Left renal pelvis (tissue), 4 donors: ENCODE measurements around the gene ZNF10. TPM values are rescaled to one million over a fixed set of nuclear protein-coding genes. Genes with fewer than 3 reads are reported as not detected.

Experiments used
- DNase-seq, 4 donors: peaks; one replicate each; pipeline ENCODE4 v3.0.0-alpha.2; 2013; ENCODE audit warnings: low read depth in 4 of 4, low spot score in 3 of 4
- polyA plus RNA-seq, 4 donors: library from polyadenylated mRNA; unstranded; fragments of 120-200 nt; gene quantifications; one replicate each; pipeline ENCODE4 v1.2.1, GENCODE V29; 2013; ENCODE audit not compliant: insufficient read length in 4 of 4

Gene ZNF10
- polyA plus RNA-seq, 4 donors, result 14.3 to 26.9 (median 23.7) TPM

DNA sequence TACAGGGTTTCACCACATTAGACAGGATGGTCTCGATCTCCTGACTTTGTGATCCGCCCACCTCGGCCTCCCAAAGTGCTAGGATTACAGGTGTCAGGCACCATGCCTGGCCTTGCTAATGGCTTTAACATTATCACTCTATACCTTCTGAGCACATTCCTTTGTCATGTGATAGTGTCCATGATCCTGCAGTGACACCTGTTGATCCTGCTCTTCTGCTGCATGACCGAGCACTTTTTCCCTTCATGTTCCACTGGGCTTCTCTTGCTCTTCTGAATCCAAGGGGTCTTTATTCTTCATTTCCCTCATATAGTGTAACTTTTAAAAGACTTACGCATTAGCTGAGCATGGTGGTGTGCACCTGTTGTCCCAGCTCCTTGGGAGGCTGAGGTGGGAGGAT lies 62.4 kb downstream of the ZNF10 start:
- no peak for DNase-seq

DNA sequence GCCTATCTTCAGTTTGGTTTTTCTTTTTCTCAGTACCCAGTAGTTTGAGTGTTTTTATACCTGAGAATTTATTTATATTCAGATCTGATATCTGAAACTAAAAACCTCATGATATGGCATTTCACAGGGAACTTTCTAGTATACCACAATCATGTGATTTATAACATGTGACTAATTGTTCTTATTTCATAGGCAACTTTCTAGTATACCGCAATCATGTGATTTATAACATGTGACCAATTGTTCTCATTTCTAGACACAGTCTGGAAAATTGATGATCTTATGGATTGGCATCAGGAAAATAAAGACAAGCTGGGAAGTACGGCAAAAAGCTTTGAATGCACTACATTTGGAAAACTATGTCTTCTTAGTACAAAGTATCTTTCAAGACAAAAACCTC lies 71.5 kb downstream of the ZNF10 start:
- DNase-seq, result no peak

DNA sequence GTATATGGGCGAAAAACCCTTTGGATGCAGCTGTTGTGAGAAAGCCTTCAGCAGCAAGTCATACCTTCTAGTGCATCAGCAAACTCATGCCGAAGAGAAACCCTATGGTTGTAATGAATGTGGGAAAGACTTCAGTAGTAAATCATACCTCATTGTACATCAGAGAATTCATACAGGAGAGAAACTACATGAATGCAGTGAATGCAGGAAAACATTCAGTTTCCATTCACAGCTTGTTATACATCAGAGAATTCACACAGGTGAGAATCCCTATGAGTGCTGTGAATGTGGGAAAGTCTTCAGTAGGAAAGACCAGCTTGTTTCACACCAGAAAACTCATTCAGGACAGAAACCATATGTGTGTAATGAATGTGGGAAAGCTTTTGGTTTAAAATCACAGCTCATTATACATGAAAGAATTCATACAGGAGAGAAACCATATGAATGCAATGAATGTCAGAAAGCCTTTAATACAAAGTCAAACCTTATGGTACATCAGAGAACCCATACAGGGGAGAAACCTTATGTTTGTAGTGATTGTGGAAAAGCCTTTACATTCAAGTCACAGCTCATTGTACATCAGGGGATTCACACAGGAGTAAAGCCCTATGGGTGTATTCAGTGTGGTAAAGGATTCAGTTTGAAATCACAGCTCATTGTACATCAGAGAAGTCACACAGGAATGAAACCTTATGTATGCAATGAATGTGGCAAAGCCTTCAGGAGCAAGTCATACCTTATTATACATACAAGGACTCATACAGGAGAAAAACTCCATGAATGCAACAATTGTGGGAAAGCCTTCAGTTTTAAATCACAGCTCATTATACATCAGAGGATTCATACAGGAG lies 72.3 kb downstream of the ZNF10 start:
- DNase-seq, result no peak

DNA sequence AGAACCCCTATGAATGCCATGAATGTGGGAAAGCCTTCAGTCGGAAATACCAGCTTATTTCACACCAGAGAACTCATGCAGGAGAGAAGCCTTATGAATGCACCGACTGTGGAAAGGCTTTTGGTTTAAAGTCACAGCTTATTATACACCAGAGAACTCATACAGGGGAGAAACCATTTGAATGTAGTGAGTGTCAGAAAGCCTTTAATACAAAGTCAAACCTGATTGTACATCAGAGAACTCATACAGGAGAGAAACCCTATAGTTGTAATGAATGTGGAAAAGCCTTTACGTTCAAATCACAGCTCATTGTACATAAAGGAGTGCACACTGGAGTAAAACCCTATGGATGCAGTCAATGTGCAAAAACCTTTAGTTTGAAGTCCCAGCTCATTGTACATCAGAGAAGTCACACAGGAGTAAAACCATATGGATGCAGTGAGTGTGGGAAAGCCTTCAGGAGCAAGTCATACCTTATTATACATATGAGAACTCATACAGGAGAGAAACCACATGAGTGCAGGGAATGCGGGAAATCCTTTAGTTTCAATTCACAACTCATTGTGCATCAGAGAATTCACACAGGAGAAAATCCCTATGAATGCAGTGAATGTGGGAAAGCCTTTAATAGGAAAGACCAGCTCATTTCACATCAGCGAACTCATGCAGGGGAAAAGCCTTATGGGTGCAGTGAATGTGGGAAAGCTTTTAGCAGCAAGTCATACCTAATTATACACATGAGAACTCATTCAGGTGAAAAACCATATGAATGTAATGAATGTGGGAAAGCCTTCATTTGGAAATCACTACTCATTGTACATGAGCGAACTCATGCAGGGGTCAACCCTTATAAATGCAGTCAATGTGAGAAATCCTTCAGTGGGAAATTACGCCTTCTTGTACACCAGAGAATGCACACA lies 73.2 kb downstream of the ZNF10 start:
- no peak for DNase-seq

DNA sequence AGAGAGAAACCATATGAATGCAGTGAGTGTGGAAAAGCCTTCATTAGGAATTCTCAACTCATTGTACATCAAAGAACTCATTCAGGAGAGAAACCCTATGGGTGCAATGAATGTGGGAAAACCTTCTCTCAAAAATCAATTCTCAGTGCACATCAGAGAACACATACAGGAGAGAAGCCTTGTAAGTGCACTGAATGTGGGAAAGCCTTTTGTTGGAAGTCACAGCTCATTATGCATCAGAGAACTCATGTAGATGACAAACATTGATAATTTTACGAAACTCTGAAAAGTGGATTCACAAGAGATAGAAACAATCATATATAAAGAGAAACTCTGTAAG lies 73.8 kb downstream of the ZNF10 start:
- DNase-seq, result no peak

DNA sequence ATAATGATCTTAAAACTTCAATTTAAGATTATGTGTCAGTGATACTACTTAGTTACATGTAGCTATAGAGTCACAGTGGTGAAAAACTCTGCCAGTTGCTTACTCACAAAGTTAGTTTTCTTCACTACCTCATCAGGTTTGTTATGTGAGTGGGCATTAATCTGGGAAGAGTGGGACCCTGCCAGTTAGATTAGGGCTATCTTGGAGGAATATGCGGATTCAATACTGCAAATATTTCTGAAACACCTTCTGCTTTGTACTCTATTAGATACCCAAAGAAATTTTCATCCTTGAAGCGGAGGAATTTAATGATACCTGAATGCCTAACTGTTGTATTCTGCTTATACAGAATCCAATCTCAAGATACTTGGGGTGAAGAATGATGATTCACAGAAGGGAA lies 76.0 kb downstream of the ZNF10 start:
- no peak for DNase-seq

Other genes starting within 250 kb of the ZNF10 start
- gene CHFR, start 243.0 kb upstream of the ZNF10 start, polyA plus RNA-seq, result 10 to 100 TPM; 16.6 to 26.6 (median 22.1) TPM
- 10 to 100 TPM; 18.9 to 30.6 (median 25.1) TPM for gene ZNF605, start 174.3 kb upstream of the ZNF10 start, polyA plus RNA-seq
- 10 to 100 TPM; 10.8 to 15.8 (median 12.2) TPM for gene ZNF26, start 144.3 kb upstream of the ZNF10 start, polyA plus RNA-seq
- gene ZNF84, start 93.1 kb upstream of the ZNF10 start, polyA plus RNA-seq, result 10 to 100 TPM; 73.7 to 84.7 (median 75.7) TPM
- gene ZNF140, start 49.7 kb upstream of the ZNF10 start, polyA plus RNA-seq, result 10 to 100 TPM; 34.9 to 45.6 (median 43.1) TPM
- gene ZNF891, start 353 bp upstream of the ZNF10 start, polyA plus RNA-seq, result 1 to 10 TPM; 3.6 to 7.6 (median 4.2) TPM
- gene ZNF268, start 50.9 kb downstream of the ZNF10 start, polyA plus RNA-seq, result 10 to 100 TPM; 23.2 to 43.9 (median 32.2) TPM
- under 1 TPM in 1 of 4 donors, not detected in 3; 0.11 TPM for gene ANHX, start 105.2 kb downstream of the ZNF10 start, polyA plus RNA-seq